ENCODE measurements around the gene TEX2. TPM values are rescaled to one million over a fixed set of nuclear protein-coding genes. Genes with fewer than 3 reads are reported as not detected.

Gene TEX2
- total RNA-seq, 1 experiment from 2014 or later, result 20.2 TPM

DNA sequence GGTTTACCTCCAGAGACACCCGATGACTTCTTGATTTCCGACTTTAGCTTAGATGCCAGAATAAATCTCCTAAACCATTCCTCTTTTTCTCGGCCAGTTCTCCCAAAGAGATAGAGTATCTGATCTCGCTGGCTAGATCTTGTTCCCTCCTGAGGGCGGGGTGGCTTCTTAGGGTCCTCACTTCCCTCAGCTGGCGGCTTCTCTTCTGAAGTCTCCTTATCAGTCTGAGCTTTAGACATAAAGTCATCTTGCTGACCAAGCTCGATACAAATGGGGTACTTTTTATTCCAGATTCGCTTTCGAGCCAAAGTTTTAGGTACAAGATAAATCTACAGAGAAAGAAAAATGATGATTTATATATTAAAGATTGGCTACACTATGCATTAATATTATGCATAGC, 69.5 kb downstream of the TEX2 start:
- Histone ChIP-seq H3K4me3 (ENCODE audit: low read depth, low read length) (no peak overlapping the region), H3K27me3 (replicated peaks; ENCODE audit: control insufficient read depth, insufficient read depth, low read length) (no peaks in the 10 kb centered on the region), H3K4me1 (no peaks in the 10 kb centered on the region), H3K36me3 (ENCODE audit: control insufficient read depth, insufficient read depth, low read length) (no peaks in the 10 kb centered on the region), H3K9me3 (no peaks in the 10 kb centered on the region)
- Mint-ChIP-seq H3K9me3 (ENCODE audit: unreplicated experiment) (no peaks in the 10 kb centered on the region), H3K36me3 (ENCODE audit: insufficient read depth, unreplicated experiment) (peaks cover 11% of the 10 kb centered on the region), H3K27ac (ENCODE audit: unreplicated experiment) (no peak overlapping the region), H3K4me3 (ENCODE audit: unreplicated experiment) (no peak overlapping the region), H3K27me3 (ENCODE audit: insufficient read depth, unreplicated experiment) (no peaks in the 10 kb centered on the region), H3K4me1 (ENCODE audit: low read depth, unreplicated experiment) (no peaks in the 10 kb centered on the region)
- POLR2A ChIA-PET, result interaction anchor here (0.6 kb wide), 1 partner anchor 228 kb away, joined by 3 read pairs; no protein-coding TSS in a partner anchor
- intact Hi-C loops (cut with micrococcal nuclease; ENCODE audit: unreplicated experiment), result no loop called here
- CTCF ChIA-PET, result no interaction called here
- TF ChIP-seq, protein P1, sequence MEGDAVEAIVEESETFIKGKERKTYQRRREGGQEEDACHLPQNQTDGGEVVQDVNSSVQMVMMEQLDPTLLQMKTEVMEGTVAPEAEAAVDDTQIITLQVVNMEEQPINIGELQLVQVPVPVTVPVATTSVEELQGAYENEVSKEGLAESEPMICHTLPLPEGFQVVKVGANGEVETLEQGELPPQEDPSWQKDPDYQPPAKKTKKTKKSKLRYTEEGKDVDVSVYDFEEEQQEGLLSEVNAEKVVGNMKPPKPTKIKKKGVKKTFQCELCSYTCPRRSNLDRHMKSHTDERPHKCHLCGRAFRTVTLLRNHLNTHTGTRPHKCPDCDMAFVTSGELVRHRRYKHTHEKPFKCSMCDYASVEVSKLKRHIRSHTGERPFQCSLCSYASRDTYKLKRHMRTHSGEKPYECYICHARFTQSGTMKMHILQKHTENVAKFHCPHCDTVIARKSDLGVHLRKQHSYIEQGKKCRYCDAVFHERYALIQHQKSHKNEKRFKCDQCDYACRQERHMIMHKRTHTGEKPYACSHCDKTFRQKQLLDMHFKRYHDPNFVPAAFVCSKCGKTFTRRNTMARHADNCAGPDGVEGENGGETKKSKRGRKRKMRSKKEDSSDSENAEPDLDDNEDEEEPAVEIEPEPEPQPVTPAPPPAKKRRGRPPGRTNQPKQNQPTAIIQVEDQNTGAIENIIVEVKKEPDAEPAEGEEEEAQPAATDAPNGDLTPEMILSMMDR (IDR thresholded peaks at IDR 0.05; ENCODE audit: insufficient read depth in 1 of 2, low read depth in 1 of 2, low read length in 1 of 2, severe bottlenecking in 1 of 2, unreplicated experiment in 1 of 2), result no peak
- no TSS peak for BruUV-seq (replicated peaks)
- DNase-seq, result no peak

DNA sequence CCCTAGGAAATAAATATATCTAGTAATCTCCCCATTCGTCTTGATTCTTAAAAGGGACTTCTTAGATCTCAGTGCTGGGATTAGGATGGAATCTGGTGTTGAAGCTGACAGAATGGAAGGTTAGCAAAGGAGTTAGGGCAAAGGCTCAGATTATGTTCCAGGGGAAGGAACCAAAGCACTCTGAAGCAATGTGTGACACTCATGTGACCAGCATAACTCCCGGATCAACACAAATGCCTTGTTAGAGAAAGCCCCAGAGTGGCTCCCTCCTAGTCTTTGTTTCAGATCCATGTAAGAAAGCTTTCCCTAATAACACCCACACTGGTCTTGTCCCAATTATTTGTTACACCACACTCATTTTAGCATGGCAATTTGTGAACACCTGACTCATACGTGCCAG, 70.5 kb downstream of the TEX2 start:
- Histone ChIP-seq H3K4me1 (peaks cover 7% of the 10 kb centered on the region), H3K36me3 (ENCODE audit: control insufficient read depth, insufficient read depth, low read length) (no peaks in the 10 kb centered on the region), H3K4me3 (ENCODE audit: low read depth, low read length) (no peak overlapping the region), H3K9me3 (no peaks in the 10 kb centered on the region), H3K27me3 (replicated peaks; ENCODE audit: control insufficient read depth, insufficient read depth, low read length) (no peaks in the 10 kb centered on the region)
- H3K27ac Mint-ChIP-seq (ENCODE audit: unreplicated experiment), result no peak overlapping the region
- TF ChIP-seq, protein P1 (IDR thresholded peaks at IDR 0.05; ENCODE audit: insufficient read depth in 1 of 2, low read depth in 1 of 2, low read length in 1 of 2, severe bottlenecking in 1 of 2, unreplicated experiment in 1 of 2), result no peak
- CTCF ChIA-PET, result no interaction called here
- H3K4me3 Mint-ChIP-seq (ENCODE audit: unreplicated experiment), result no peak overlapping the region
- peaks cover 9% of the 10 kb centered on the region for H3K4me1 Mint-ChIP-seq (ENCODE audit: low read depth, unreplicated experiment)
- BruUV-seq (replicated peaks), result no TSS peak
- H3K9me3 Mint-ChIP-seq (ENCODE audit: unreplicated experiment), result no peaks in the 10 kb centered on the region
- DNase-seq, result no peak
- peaks cover 12% of the 10 kb centered on the region for H3K36me3 Mint-ChIP-seq (ENCODE audit: insufficient read depth, unreplicated experiment)
- intact Hi-C loops (cut with micrococcal nuclease; ENCODE audit: unreplicated experiment), result no loop called here
- POLR2A ChIA-PET, result no interaction called here
- no peaks in the 10 kb centered on the region for H3K27me3 Mint-ChIP-seq (ENCODE audit: insufficient read depth, unreplicated experiment)

DNA sequence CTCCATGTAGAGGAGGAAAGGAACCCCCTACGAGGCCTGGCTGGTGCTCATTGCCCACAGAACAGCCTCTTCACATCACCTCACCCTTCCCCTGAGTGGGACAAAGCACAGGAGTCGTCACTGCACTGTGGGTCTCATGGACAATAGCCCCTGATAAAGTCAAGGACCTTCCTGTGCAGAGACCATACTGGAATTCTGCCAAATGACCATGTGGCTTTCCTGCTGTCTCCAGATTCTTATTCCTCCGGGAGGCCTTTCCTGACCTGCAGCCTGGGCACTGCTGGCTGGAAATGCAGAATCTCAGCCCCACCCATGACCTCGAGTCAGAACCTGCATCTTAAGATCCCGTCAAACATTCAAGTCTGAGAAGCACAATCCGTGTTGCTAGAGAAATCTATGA, 72.6 kb downstream of the TEX2 start:
- no TSS peak for BruUV-seq (replicated peaks)

More for the DNA sequence above, 72.6 kb downstream of the TEX2 start:
- peaks cover 19% of the 10 kb centered on the region for H3K36me3 Mint-ChIP-seq (ENCODE audit: insufficient read depth, unreplicated experiment)
- H3K4me3 Mint-ChIP-seq (ENCODE audit: unreplicated experiment), result no peak overlapping the region
- Histone ChIP-seq H3K36me3 (ENCODE audit: control insufficient read depth, insufficient read depth, low read length) (no peaks in the 10 kb centered on the region), H3K4me3 (ENCODE audit: low read depth, low read length) (no peak overlapping the region), H3K27me3 (replicated peaks; ENCODE audit: control insufficient read depth, insufficient read depth, low read length) (no peaks in the 10 kb centered on the region), H3K4me1 (peaks cover 25% of the 10 kb centered on the region), H3K9me3 (no peaks in the 10 kb centered on the region)
- CTCF ChIA-PET, result no interaction called here
- H3K27me3 Mint-ChIP-seq (ENCODE audit: insufficient read depth, unreplicated experiment), result no peaks in the 10 kb centered on the region
- POLR2A ChIA-PET, result no interaction called here
- H3K9me3 Mint-ChIP-seq (ENCODE audit: unreplicated experiment), result no peaks in the 10 kb centered on the region
- no peak for DNase-seq
- TF ChIP-seq, protein P1 (IDR thresholded peaks at IDR 0.05; ENCODE audit: insufficient read depth in 1 of 2, low read depth in 1 of 2, low read length in 1 of 2, severe bottlenecking in 1 of 2, unreplicated experiment in 1 of 2), result no peak
- intact Hi-C loops (cut with micrococcal nuclease; ENCODE audit: unreplicated experiment), result no loop called here
- H3K27ac Mint-ChIP-seq (ENCODE audit: unreplicated experiment), result no peak overlapping the region
- peaks cover 21% of the 10 kb centered on the region for H3K4me1 Mint-ChIP-seq (ENCODE audit: low read depth, unreplicated experiment)
